Neural cell (in vitro differentiated cells): ENCODE data around the gene MCOLN3.

Experiments used
- EZH2 ChIP-seq: fragments of 200-600, 300-800 bp; shearing (Covaris generic), sonication (generic); IDR thresholded peaks from 2 replicates; pipeline ENCODE4 v1.6.1; 2014; ENCODE audit warnings: antibody characterized with exemption, low read length, borderline replicate concordance, mild to moderate bottlenecking; ENCODE audit not compliant: insufficient read depth, poor library complexity, severe bottlenecking
- POLR2AphosphoS5 ChIP-seq: IDR thresholded peaks from 2 replicates; pipeline ENCODE4 v1.6.1; 2012
- RAD21 ChIP-seq: fragments of 450-650 bp; conservative IDR thresholded peaks from 2 replicates; pipeline ENCODE4 v1.6.1; 2014; ENCODE audit warnings: antibody characterized with exemption, mild to moderate bottlenecking, moderate library complexity
- TAF1 ChIP-seq: IDR thresholded peaks from 2 replicates; pipeline ENCODE4 v1.6.1; 2012; ENCODE audit warnings: low read depth
- TF ChIP-seq, protein P1 (sequence below): fragments of 450-650 bp; IDR thresholded peaks from 2 replicates; pipeline ENCODE4 v1.5.1; 2014; ENCODE audit warnings: antibody characterized with exemption, mild to moderate bottlenecking, moderate library complexity; ENCODE audit not compliant: poor library complexity, severe bottlenecking

DNA sequence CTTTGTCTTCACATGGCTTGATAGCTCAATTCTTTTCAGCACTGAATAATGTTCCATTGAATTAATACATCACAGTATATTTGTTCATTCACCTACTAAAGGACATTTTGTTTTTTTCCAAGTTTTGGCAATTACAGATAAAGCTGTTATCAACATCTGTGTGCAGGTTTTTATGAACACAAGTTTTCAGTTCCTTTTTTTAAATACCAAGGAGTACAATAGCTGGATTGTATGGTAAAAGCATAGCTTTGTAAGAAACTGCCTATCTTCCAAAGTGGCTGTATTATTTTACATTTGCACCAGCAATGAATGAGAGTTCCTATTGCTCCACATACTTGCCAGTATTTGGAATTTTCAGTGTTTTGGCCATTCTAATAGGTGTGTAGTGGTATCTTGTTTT lies 46.6 kb downstream of the MCOLN3 start:
- TF ChIP-seq, protein P1, sequence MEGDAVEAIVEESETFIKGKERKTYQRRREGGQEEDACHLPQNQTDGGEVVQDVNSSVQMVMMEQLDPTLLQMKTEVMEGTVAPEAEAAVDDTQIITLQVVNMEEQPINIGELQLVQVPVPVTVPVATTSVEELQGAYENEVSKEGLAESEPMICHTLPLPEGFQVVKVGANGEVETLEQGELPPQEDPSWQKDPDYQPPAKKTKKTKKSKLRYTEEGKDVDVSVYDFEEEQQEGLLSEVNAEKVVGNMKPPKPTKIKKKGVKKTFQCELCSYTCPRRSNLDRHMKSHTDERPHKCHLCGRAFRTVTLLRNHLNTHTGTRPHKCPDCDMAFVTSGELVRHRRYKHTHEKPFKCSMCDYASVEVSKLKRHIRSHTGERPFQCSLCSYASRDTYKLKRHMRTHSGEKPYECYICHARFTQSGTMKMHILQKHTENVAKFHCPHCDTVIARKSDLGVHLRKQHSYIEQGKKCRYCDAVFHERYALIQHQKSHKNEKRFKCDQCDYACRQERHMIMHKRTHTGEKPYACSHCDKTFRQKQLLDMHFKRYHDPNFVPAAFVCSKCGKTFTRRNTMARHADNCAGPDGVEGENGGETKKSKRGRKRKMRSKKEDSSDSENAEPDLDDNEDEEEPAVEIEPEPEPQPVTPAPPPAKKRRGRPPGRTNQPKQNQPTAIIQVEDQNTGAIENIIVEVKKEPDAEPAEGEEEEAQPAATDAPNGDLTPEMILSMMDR: no peak
- TF ChIP-seq TAF1 (no peak), POLR2AphosphoS5 (no peak), EZH2 (no peak), RAD21 (no peak)
